ENCODE measurements around the gene ARVCF.

GRCh38 chr22:20009582-20010306, 6.9 kb downstream of the ARVCF start:
- TF ChIP-seq, protein P1, sequence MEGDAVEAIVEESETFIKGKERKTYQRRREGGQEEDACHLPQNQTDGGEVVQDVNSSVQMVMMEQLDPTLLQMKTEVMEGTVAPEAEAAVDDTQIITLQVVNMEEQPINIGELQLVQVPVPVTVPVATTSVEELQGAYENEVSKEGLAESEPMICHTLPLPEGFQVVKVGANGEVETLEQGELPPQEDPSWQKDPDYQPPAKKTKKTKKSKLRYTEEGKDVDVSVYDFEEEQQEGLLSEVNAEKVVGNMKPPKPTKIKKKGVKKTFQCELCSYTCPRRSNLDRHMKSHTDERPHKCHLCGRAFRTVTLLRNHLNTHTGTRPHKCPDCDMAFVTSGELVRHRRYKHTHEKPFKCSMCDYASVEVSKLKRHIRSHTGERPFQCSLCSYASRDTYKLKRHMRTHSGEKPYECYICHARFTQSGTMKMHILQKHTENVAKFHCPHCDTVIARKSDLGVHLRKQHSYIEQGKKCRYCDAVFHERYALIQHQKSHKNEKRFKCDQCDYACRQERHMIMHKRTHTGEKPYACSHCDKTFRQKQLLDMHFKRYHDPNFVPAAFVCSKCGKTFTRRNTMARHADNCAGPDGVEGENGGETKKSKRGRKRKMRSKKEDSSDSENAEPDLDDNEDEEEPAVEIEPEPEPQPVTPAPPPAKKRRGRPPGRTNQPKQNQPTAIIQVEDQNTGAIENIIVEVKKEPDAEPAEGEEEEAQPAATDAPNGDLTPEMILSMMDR (IDR thresholded peaks at IDR 0.05), result no peak
- no peak for TF ChIP-seq POLR2A (IDR thresholded peaks at IDR 0.05)
- TF ChIP-seq POLR2AphosphoS5 (IDR thresholded peaks at IDR 0.05), result no peak
